Naive thymus-derived CD8-positive, alpha-beta T cell (primary cell): Measurements from ENCODE around the gene TEX19. TPM values are rescaled to one million over a fixed set of nuclear protein-coding genes. Genes with fewer than 3 reads are reported as not detected.

Source experiments
- ATAC-seq, 2 donors: fragments of 150-1000 bp; cut with Tn5 transposase in 1 of 2; sonication (Bioruptor Pico), chemical (Tn5 transposase) in 1 of 2; 1 replicate in 1 of 2; 2 replicates in 1 of 2; pipeline ENCODE4 v1.10.0; 2021; ENCODE audit warnings: mild to moderate bottlenecking in 2 of 2, moderate library complexity in 2 of 2
- POLR2A ChIA-PET: fragments of 350-600 bp; sonication (Branson Sonifier 250); formaldehyde crosslinking; loops from one replicate; lab custom pipeline; 2021; ENCODE audit warnings: antibody characterized with exemption; lab: Charles Lee
- DNase-seq, 10 donors: peaks; one replicate each; pipeline versions ENCODE4 v3.0.0 to v3.0.0-alpha.2; 2020 to 2022
- H3K27ac Mint-ChIP-seq, 10 donors: one replicate each; pipeline ENCODE4 v1.8.0; 2020 to 2022; ENCODE audit warnings: mild to moderate bottlenecking in 10 of 10, mixed read lengths in 10 of 10, moderate library complexity in 4 of 10, inconsistent platforms in 1 of 10
- H3K27me3 Mint-ChIP-seq, 5 donors: one replicate each; pipeline ENCODE4 v1.8.0; 2021 to 2022; ENCODE audit warnings: mixed read lengths in 5 of 5
- H3K36me3 Mint-ChIP-seq, 3 donors: one replicate each; pipeline ENCODE4 v1.8.0; 2020 to 2022; ENCODE audit warnings: mixed read lengths in 3 of 3, mild to moderate bottlenecking in 2 of 3, inconsistent platforms in 1 of 3
- H3K4me1 Mint-ChIP-seq, 4 donors: one replicate each; pipeline ENCODE4 v1.8.0; 2021 to 2022; ENCODE audit warnings: mixed read lengths in 4 of 4
- H3K4me3 Mint-ChIP-seq, 10 donors: one replicate each; pipeline ENCODE4 v1.8.0; 2020 to 2022; ENCODE audit warnings: mild to moderate bottlenecking in 10 of 10, mixed read lengths in 10 of 10, moderate library complexity in 6 of 10, inconsistent platforms in 1 of 10
- H3K9me3 Mint-ChIP-seq, 9 donors: one replicate each; pipeline ENCODE4 v1.8.0; 2020 to 2022; ENCODE audit warnings: mixed read lengths in 9 of 9, mild to moderate bottlenecking in 3 of 9, inconsistent platforms in 1 of 9, moderate library complexity in 1 of 9
- polyA plus RNA-seq, 3 donors: library from polyadenylated mRNA; unstranded; fragments of 300-500 nt; fragmentation: Illumina TruSeq; gene quantifications; one replicate each; pipeline ENCODE4 v1.2.3, GENCODE V29; 2021
- total RNA-seq, 8 experiments: library from RNA in 2 of 8; stranded (reverse) in 2 of 8; gene quantifications; one replicate each; pipeline ENCODE4 v1.2.3 and lab custom pipeline; 2021 to 2026

Gene TEX19
- total and polyA plus RNA-seq, 5 experiments from 2014 or later = not detected

DNA sequence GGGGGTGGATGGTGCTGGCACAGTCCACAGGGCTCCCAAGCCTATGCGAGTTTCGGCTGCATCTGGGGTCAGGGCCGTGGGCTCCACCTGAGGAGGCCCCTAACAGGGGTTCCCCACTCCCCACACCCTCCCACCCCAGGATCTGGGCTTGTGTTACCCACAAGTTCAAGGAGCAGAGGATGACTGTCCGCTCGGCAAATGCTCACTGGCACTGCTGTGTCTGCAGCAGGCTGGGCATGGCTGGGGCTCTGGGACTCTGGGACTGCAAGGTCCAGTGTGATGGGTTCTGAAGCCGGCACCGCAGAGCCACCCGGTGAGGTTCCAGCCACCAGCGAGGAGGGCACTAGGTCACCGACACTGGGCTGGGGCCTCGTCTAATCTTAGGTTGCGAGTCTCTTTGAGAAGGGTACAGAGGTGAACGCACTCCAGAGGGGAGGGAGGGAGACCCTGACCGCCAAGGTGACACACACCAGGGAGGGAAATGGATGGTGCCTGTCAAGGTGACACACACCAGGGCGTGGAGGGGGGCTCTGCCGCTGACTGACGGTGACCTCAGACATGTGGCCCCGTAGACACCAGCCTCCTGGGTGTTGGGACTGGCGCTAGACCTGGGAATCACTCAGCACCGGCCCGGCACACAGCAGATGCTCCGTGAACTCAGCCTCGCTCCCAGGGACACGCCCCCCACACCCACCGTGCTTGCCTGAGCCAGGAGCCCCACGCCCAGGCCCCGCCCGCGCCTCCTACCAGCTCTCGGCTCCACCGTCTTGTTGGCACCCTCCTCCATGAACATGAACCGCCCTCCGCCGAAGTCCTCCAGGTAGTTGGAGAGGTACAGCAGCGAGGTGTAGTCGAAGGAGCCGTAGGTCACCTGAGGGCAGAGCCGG is 38.6 kb downstream of the TEX19 start:
- no peaks in the 10 kb centered on the region for H3K27me3 Mint-ChIP-seq
- POLR2A ChIA-PET = no interaction called here

DNA sequence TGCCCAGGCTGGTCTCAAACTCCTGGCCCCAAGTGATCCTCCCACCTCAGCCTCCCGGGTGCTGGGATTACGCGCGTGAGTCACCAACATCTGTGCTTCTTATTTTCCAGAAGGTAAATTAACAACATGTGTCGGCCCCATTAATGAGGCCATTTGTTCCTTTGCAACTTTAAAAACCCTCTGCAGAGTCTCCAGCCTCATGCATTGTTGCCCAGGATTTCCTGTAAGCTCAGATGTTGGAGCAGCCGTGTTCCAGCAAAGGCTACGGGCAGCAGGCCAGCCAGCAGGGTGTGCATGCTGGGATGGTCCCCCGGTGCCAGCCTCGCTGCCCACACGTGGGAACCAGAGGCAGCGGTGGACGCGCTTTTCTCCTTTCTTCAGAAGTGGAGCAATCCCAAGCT is 40.0 kb downstream of the TEX19 start:
- Mint-ChIP-seq H3K27me3 (no peaks in the 10 kb centered on the region), H3K9me3 (no peaks in the 10 kb centered on the region), H3K4me3 (no peak overlapping the region), H3K36me3 (peaks cover 0 to 33% (median 5%) of the 10 kb centered on the region in 3 donors), H3K4me1 (peaks cover 9 to 24% (median 12%) of the 10 kb centered on the region in 4 donors), H3K27ac (no peak overlapping the region)
- POLR2A ChIA-PET = interaction anchor here (0.5 kb wide), 1 partner anchor 12 kb away, joined by 4 read pairs; no protein-coding TSS in a partner anchor
- no peak for DNase-seq
- ATAC-seq = no peak

More for the DNA sequence above, 38.6 kb downstream of the TEX19 start:
- DNase-seq = peak in 1 of 10 donors; percentile 49
- H3K9me3 Mint-ChIP-seq = no peaks in the 10 kb centered on the region
- peaks cover 0 to 32% (median 3%) of the 10 kb centered on the region in 3 donors for H3K36me3 Mint-ChIP-seq
- H3K27ac Mint-ChIP-seq = no peak overlapping the region
- no peak for ATAC-seq
- H3K4me3 Mint-ChIP-seq = no peak overlapping the region
- H3K4me1 Mint-ChIP-seq = peaks cover 10 to 19% (median 13%) of the 10 kb centered on the region in 4 donors

DNA sequence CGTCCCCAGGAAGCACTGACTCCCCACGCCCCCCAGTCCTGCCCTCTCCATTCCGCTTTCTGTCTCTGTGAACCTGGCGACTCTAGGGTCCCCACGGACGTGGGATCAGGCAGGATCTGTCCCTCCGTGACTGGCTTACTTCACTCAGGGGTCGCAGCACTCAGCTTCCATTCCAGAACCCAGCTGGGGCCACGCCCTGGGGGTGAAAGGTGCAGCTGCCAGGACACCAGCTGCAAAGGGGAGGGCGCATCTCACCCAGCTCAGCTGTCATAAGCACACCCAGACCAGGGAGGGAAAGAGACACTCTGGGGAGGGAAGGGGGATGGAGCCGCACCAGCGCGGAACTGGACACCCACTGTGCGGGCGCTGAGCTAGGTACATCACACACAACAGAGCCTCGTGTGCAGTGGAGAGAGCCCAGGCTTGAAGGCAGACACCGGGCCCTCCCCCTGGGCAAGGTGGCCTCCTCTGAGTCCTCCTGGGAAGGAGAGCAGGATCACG is 40.6 kb downstream of the TEX19 start:
- H3K9me3 Mint-ChIP-seq = no peaks in the 10 kb centered on the region
- peaks cover 9 to 24% (median 12%) of the 10 kb centered on the region in 4 donors for H3K4me1 Mint-ChIP-seq
- H3K27ac Mint-ChIP-seq = no peak overlapping the region
- no peaks in the 10 kb centered on the region for H3K27me3 Mint-ChIP-seq
- no peak for ATAC-seq
- peaks cover 0 to 36% (median 5%) of the 10 kb centered on the region in 3 donors for H3K36me3 Mint-ChIP-seq
- peak overlapping the region in 1 of 10 donors; percentile 33 for H3K4me3 Mint-ChIP-seq
- POLR2A ChIA-PET = no interaction called here
- DNase-seq = peak in 1 of 10 donors; percentile 56

DNA sequence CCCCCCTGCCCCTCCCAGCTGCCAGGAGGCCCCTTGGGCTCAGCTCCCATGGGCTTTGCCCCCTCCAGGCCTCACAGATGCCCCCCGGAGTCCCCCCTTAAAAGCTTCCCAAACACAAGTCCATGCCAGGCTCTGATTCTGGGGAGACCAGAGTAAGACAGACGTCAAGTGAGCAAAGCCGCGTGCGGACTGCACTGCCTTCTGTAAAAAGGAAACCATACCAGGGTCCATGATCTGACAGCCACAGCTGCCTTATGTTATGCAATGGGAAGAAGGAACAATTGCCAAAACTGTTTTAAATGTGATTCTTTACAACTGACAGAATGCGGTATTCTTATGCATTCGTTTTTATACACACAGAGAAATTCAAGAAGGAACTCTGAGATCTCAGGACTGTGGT is 41.2 kb downstream of the TEX19 start:
- peaks cover 0 to 38% (median 6%) of the 10 kb centered on the region in 3 donors for H3K36me3 Mint-ChIP-seq
- no peaks in the 10 kb centered on the region for H3K9me3 Mint-ChIP-seq
- H3K27ac Mint-ChIP-seq = peak overlapping the region in 4 of 10 donors; percentile 52 to 94 (median 64)
- POLR2A ChIA-PET = interaction anchor here (0.7 kb wide), 1 partner anchor 19 kb away, joined by 4 read pairs; no protein-coding TSS in a partner anchor
- DNase-seq (peak in 1 of 10 donors; percentile 18), ATAC-seq (no peak)
- H3K4me1 Mint-ChIP-seq = peaks cover 9 to 24% (median 12%) of the 10 kb centered on the region in 4 donors
- peak overlapping the region in 2 of 10 donors; percentile 11 to 79 for H3K4me3 Mint-ChIP-seq
- H3K27me3 Mint-ChIP-seq = no peaks in the 10 kb centered on the region

DNA sequence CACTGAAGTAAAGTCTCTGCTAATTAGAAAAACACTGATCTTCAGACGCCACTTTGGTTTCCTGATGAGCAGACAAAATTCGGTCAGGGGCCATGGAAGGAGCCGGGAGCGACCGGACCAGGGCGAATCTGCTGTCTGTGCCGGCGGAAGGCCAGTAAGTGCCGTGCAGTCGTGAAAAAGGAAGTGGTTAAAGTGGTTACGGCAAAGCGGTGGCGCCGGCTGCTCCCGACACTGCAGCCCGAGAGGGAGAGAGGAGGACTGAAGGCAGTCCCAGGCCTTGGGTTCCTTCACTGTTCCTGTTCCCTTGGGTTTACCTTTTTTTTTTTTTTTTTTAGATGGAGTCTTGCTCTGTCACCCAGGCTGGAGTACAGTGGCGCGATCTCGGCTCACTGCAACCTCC is 41.8 kb downstream of the TEX19 start:
- H3K27ac Mint-ChIP-seq = peak overlapping the region; percentile 12 to 94 (median 69)
- peaks cover 9 to 24% (median 12%) of the 10 kb centered on the region in 4 donors for H3K4me1 Mint-ChIP-seq
- POLR2A ChIA-PET = interaction anchor here (0.7 kb wide), 2 partner anchors 19 to 157 kb away, joined by 4 read pairs; no protein-coding TSS in a partner anchor

DNA sequence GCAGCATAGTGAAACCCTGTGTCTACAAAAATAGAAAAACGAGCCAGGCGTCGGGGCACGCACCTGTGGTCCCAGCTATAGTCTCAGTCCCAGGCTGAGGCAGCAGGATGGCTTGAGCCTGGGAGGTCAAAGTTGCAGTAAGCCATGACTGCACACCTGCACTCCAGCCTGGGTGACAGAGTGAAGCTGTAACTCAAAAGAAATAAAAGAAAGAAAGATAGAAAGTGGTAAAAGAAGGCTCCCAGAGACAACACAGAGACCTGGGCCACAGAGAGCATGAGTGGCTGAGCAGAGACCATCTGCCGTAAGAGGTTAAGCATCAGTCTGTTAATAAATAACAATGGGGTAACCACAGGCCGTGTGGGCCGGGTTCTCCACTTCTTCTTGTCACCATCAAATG is 43.8 kb downstream of the TEX19 start:
- ATAC-seq (no peak), DNase-seq (no peak)
- POLR2A ChIA-PET = no interaction called here
- H3K36me3 Mint-ChIP-seq = peaks cover 0 to 47% (median 6%) of the 10 kb centered on the region in 3 donors
- H3K27ac Mint-ChIP-seq = peak overlapping the region in 1 of 10 donors; percentile 63
- peaks cover 5 to 24% (median 12%) of the 10 kb centered on the region in 4 donors for H3K4me1 Mint-ChIP-seq
- H3K4me3 Mint-ChIP-seq = no peak overlapping the region
- no peaks in the 10 kb centered on the region for H3K27me3 Mint-ChIP-seq
- no peaks in the 10 kb centered on the region for H3K9me3 Mint-ChIP-seq

More for the DNA sequence above, 41.8 kb downstream of the TEX19 start:
- Mint-ChIP-seq H3K9me3 (no peaks in the 10 kb centered on the region), H3K4me3 (peak overlapping the region; percentile 71 to 98 (median 88)), H3K27me3 (no peaks in the 10 kb centered on the region), H3K36me3 (peaks cover 0 to 41% (median 6%) of the 10 kb centered on the region in 3 donors)
- ATAC-seq (peak; percentile 84 to 94), DNase-seq (peak in 8 of 10 donors; percentile 13 to 68 (median 43))

DNA sequence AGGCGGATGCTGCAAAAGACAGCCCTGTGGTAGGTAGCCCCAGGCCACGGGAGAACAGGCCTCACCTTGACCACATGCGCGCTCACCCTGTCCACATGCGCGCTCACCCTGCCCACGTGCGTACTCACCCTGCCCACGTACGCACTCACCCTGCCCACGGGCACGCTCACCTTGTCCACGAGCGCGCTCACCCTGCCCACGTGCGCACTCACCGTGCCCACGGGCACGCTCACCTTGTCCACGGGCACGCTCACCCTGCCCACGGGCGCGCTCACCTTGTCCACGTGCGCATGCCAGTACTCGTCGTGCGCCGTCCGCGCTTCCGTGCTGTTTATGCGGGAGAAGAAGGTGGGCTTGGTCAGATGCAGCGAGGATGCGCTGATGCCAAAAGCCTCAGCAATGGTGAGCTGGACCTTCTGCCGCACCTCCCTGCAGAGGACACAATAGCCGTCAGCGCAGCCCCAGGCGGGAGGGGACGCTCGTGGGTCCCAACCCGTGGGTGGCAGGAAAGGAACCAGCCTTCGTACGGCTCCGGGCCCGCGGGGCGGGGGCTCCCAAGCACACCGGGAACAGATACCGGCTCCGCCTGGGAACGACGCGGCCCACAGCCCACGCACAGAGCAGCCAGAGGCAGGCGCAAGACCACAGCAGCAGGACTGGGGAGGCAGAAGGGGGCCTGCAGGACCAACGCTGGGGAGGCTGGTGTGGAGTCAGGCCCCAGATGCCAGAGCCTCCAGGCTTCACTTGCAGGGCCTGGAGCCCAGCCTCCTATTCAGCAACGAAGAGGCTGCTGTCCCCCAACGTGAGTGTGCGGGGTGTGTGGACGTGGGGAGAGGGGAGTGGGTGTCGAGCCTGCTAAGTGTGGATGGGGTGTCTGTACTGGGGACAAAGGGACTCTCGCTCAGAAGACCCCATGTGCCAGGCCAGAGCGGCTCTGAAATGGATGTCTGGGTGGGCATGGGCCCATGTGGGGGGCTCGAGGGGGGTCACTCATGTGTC is 44.9 kb downstream of the TEX19 start:
- peaks cover 0 to 51% (median 7%) of the 10 kb centered on the region in 3 donors for H3K36me3 Mint-ChIP-seq
- H3K4me3 Mint-ChIP-seq = no peak overlapping the region
- peak overlapping the region in 1 of 10 donors; percentile 28 for H3K27ac Mint-ChIP-seq
- DNase-seq (peak in 1 of 10 donors; percentile 57), ATAC-seq (no peak)
- H3K4me1 Mint-ChIP-seq = peaks cover 6 to 26% (median 12%) of the 10 kb centered on the region in 4 donors
- H3K27me3 Mint-ChIP-seq = no peaks in the 10 kb centered on the region
- POLR2A ChIA-PET = no interaction called here
- no peaks in the 10 kb centered on the region for H3K9me3 Mint-ChIP-seq

DNA sequence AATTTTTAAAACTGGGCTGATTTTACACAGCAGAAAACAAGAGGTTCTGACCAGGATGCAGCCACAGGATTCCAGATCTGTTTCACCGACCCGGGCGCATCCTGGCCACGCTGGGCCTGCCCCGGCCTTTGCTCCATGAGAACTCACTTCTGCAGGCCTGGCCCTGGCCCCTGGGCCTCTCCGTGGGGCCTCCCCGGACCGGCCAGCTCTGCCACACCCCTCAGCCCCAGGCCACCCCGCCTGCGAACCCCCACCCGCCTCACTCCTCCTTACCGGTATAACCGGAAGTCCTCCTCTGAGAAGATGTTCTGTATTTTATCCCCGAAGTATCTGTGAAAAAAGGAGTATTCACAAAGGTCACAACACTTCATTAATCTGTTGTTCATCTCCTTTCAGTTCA is 46.0 kb downstream of the TEX19 start:
- no peak overlapping the region for H3K27ac Mint-ChIP-seq
- peaks cover 8 to 22% (median 12%) of the 10 kb centered on the region in 4 donors for H3K4me1 Mint-ChIP-seq
- peaks cover 0 to 54% (median 11%) of the 10 kb centered on the region in 3 donors for H3K36me3 Mint-ChIP-seq
- H3K27me3 Mint-ChIP-seq = no peaks in the 10 kb centered on the region
- DNase-seq = peak in 1 of 10 donors; percentile 61
- no peak for ATAC-seq
- H3K4me3 Mint-ChIP-seq = no peak overlapping the region
- H3K9me3 Mint-ChIP-seq = no peaks in the 10 kb centered on the region
- POLR2A ChIA-PET = no interaction called here

DNA sequence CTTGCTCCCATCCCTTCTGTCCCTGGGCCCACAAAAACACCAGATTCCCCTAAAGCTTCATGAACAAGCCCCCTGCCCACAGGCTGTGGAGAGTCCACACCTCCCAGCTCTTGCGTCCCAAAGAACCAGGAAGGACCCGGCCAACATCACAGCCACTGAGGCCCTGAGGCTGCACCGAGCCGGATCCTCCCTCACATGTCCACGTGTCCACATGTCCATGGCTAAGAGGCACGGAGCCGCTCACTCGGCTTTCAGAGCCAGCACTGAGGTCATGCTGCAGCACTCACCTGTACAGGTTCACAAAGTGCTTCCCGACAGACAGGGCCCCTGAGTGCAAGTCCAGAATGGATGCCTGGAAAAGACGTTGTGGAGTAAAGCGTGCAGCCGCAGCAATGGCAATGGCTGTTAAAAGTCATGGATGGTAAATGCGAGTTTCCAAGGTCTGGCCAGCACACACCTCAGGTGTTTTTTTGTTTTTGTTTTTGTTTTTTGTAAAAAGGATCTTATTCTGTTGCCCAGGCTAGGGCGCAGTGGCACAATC is 47.2 kb downstream of the TEX19 start:
- peaks cover 0 to 13% (median 5%) of the 10 kb centered on the region in 4 donors for H3K4me1 Mint-ChIP-seq

DNA sequence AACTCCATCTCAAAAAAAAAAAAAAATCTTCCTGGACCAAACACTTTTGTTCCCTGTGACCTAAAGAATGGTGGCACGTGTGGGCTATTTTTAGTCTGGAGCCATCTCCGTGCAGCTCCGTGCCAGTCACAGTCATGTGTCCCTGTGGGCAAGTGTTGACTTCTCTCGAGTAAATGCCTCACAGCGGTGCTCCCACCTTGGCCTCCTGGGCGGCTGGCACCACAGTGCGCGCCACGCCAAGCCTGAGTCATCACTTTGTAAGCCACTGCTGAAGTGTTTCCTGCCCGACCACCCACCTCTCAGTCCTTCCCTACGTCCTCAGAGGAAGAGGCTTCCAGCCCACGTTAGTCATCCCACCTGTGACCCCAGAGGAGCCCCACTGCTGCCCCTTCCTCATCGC is 48.2 kb downstream of the TEX19 start:
- Mint-ChIP-seq H3K36me3 (peaks cover 0 to 58% (median 11%) of the 10 kb centered on the region in 3 donors), H3K4me1 (peaks cover 0 to 6% (median 3%) of the 10 kb centered on the region in 4 donors), H3K27ac (peak overlapping the region in 1 of 10 donors; percentile 66), H3K9me3 (no peaks in the 10 kb centered on the region), H3K4me3 (no peak overlapping the region), H3K27me3 (no peaks in the 10 kb centered on the region)
- no peak for ATAC-seq
- peak in 1 of 10 donors; percentile 31 for DNase-seq
- POLR2A ChIA-PET = interaction anchor here (0.7 kb wide), 1 partner anchor 47 kb away, joined by 3 read pairs; no protein-coding TSS in a partner anchor

More for the DNA sequence above, 47.2 kb downstream of the TEX19 start:
- H3K4me3 Mint-ChIP-seq = no peak overlapping the region
- ATAC-seq (no peak), DNase-seq (peak in 1 of 10 donors; percentile 24)
- H3K27ac Mint-ChIP-seq = no peak overlapping the region
- H3K36me3 Mint-ChIP-seq = peaks cover 0 to 55% (median 11%) of the 10 kb centered on the region in 3 donors
- no peaks in the 10 kb centered on the region for H3K27me3 Mint-ChIP-seq
- POLR2A ChIA-PET = no interaction called here
- no peaks in the 10 kb centered on the region for H3K9me3 Mint-ChIP-seq

DNA sequence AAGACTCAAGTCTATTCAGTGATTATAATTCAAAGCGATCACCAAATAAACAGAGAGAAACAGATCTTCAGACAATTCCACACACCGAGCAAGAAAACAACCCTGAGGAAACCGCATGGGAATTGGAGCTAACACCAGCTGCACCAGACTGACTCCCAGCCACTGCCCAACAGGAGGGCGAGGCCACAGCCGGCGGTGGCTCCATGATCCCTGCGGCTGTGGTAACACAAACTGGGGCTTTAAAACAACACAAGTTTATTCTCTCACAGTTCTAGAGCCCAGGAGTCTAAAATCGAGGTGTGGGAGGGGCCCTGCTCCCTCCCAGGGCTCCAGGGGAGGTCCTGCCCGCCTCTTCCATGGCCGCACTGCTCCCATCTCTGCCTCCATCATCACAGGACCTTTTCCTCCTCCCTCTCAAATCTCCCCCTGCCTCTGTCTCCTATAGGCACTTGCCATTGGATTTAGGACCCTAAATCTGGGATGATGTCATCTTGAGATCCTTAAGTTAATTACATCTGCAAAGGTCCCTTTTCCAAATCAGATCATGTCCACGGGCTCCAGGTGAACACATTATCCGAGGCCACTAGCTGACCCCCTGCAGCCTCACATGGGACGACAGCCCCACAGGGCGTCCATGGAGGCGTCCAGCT is 49.4 kb downstream of the TEX19 start:
- H3K4me3 Mint-ChIP-seq = no peak overlapping the region
- no peaks in the 10 kb centered on the region for H3K27me3 Mint-ChIP-seq
- H3K4me1 Mint-ChIP-seq = peaks cover 0 to 5% (median under 1%) of the 10 kb centered on the region in 4 donors
- H3K36me3 Mint-ChIP-seq = peaks cover 0 to 54% (median 6%) of the 10 kb centered on the region in 3 donors
- DNase-seq (no peak), ATAC-seq (no peak)
- no peaks in the 10 kb centered on the region for H3K9me3 Mint-ChIP-seq
- POLR2A ChIA-PET = interaction anchor here (0.5 kb wide), 1 partner anchor 173 kb away, joined by 3 read pairs; no protein-coding TSS in a partner anchor
- H3K27ac Mint-ChIP-seq = peak overlapping the region in 1 of 10 donors; percentile 19
